Ovary (tissue), 9 donors: ENCODE data around the gene RBM6. TPM values are rescaled to one million over a fixed set of nuclear protein-coding genes. Genes with fewer than 3 reads are reported as not detected.
A peak's percentile ranks its signal among the peaks of the same experiment; 100 is the strongest.

ENCODE experiments used
- DNase-seq, 5 donors: peaks; one replicate each; pipeline ENCODE4 v3.0.0-alpha.2; 2019 to 2020
- H3K27ac ChIP-seq, 2 donors: fragments of 200-600 bp; one replicate each; pipeline versions ENCODE4 v1.5.1 to v1.8.0; 2019 to 2022
- H3K27me3 ChIP-seq: fragments of 200-600 bp; one replicate; pipeline ENCODE4 v1.8.0; 2022
- H3K36me3 ChIP-seq: fragments of 200-600 bp; sonication (generic); one replicate; pipeline ENCODE4 v1.5.1; 2019
- H3K4me1 ChIP-seq: one replicate; pipeline ENCODE4 v1.8.1; 2013; ENCODE audit warnings: mild to moderate bottlenecking, moderate library complexity; ENCODE audit not compliant: insufficient read depth
- H3K4me3 ChIP-seq: fragments of 200-600 bp; sonication (generic); one replicate; pipeline ENCODE4 v1.5.1; 2017
- H3K9me3 ChIP-seq, 2 donors: fragments of 200-600 bp in 1 of 2; sonication (generic) in 1 of 2; one replicate each; pipeline versions ENCODE4 v1.5.1 to v1.8.1; 2013 to 2019; ENCODE audit warnings: mild to moderate bottlenecking in 1 of 2, moderate library complexity in 1 of 2
- CTCF ChIP-seq, 3 donors: fragments of 450-650 bp in 2 of 3; fragments of 200-600 bp in 1 of 3; IDR thresholded peaks; one replicate each; pipeline versions ENCODE4 v1.5.1 to v1.8.0; 2016 to 2022; ENCODE audit warnings: antibody characterized with exemption in 3 of 3, mild to moderate bottlenecking in 1 of 3
- EP300 ChIP-seq: sonication (generic); formaldehyde crosslinking; IDR thresholded peaks from one replicate; pipeline ENCODE4 v1.6.1; 2017; ENCODE audit warnings: antibody characterized with exemption
- POLR2A ChIP-seq: fragments of 450-650 bp; IDR thresholded peaks from one replicate; pipeline ENCODE4 v1.6.1; 2017; ENCODE audit warnings: antibody characterized with exemption, mild to moderate bottlenecking, moderate library complexity
- WGBS, 3 donors: extraction: QIAGEN DNeasy Blood & Tissue Kit in 1 of 3; methylation state at CpG; one replicate each; pipeline versions ENCODE4 v1.1.5 to v1.1.7; 2013 to 2017; 5-methylcytosine and 5-hydroxymethylcytosine counted together
- intact Hi-C, 4 donors: fragments of 100-400 bp; cut with DNase I; formaldehyde crosslinking; loops; one replicate each; pipeline versions ENCODE4 v1.11.0 to v1.15.1; 2022 to 2023
- polyA plus RNA-seq, 2 donors: library from polyadenylated mRNA; stranded (reverse); fragments of 200-250 nt in 1 of 2; fragments of 350-450 nt in 1 of 2; fragmentation: Illumina TruSeq in 1 of 2; extraction: RNeasy Lipid Tissue Mini Kit (QIAGEN cat#74804) in 1 of 2; gene quantifications; one replicate each; pipeline ENCODE4 v1.2.3, GENCODE V29; 2013 to 2014
- total RNA-seq, 7 donors: library from RNA; depleted of rRNA in 2 of 7; stranded (reverse); fragments of >200 nt in 2 of 7; fragmentation: NEBNext Ultra II Directional in 3 of 7; extraction: Animal tissue kit (Norgen Biotek cat#: 25700) in 3 of 7; gene quantifications; one replicate each; pipeline versions ENCODE4 v1.1.0 to v1.2.4, GENCODE V29; 2016 to 2023
- donor health status: DM: no; HTN: no; CAD: no; lungs with moderate emphysema.
- donor health status: DM: no; HTN: no; CAD: no.
- donor health status: Bipolar disorder and iron deficiency.
- donor health status: DM: yes; HTN: yes; CAD: no.
- donor health status: DM: no; HTN: no; CAD: no.
- donor health status: DM: yes; HTN: yes; CAD: no.

Gene RBM6
- total and polyA plus RNA-seq, 9 donors = 70.1 to 108 (median 88.0) TPM

- no peaks in the 10 kb centered on the region for H3K27me3 ChIP-seq
- DNase-seq = no peak
- no peak overlapping the region for H3K4me3 ChIP-seq
- WGBS, 3 donors = 90 to 95% (median 90%) methylated on average over 8 of the region's 8 CpGs
- H3K36me3 ChIP-seq = no peaks in the 10 kb centered on the region
- H3K27ac ChIP-seq = no peak overlapping the region
- intact Hi-C loops = loop anchor here in 1 of 4 donors (10.0 kb wide), 1 partner anchor 158 kb away; the partner anchor contains the start of gene LSMEM2
- no peaks in the 10 kb centered on the region for H3K9me3 ChIP-seq
- no peak for TF ChIP-seq POLR2A
- TF ChIP-seq EP300 = no peak
- no peak for TF ChIP-seq CTCF (IDR thresholded peaks at IDR 0.05)
- no peaks in the 10 kb centered on the region for H3K4me1 ChIP-seq
Measured at GRCh38 chr3:50117120-50117519, 177.2 kb downstream of the RBM6 start.

- H3K4me3 ChIP-seq = no peak overlapping the region
- no peak for DNase-seq
- no peaks in the 10 kb centered on the region for H3K36me3 ChIP-seq
- intact Hi-C loops = loop anchor here in 1 of 4 donors (10.0 kb wide), 1 partner anchor 157 kb away; the partner anchor contains the start of gene LSMEM2
- no peaks in the 10 kb centered on the region for H3K27me3 ChIP-seq
- WGBS, 3 donors = 77 to 86% (median 81%) methylated on average over 10 of the region's 10 CpGs
- H3K4me1 ChIP-seq = no peaks in the 10 kb centered on the region
- no peak for TF ChIP-seq CTCF (IDR thresholded peaks at IDR 0.05)
- no peak for TF ChIP-seq POLR2A
- TF ChIP-seq EP300 = no peak
- no peaks in the 10 kb centered on the region for H3K9me3 ChIP-seq
- no peak overlapping the region for H3K27ac ChIP-seq
Measured at GRCh38 chr3:50118237-50118636, 178.3 kb downstream of the RBM6 start.

GRCh38 chr3:50119786-50120185 lies 179.8 kb downstream of the RBM6 start:
- H3K27ac ChIP-seq = no peak overlapping the region
- H3K27me3 ChIP-seq = no peaks in the 10 kb centered on the region
- H3K4me3 ChIP-seq = no peak overlapping the region
- H3K9me3 ChIP-seq = no peaks in the 10 kb centered on the region
- intact Hi-C loops = loop anchor here in 2 of 4 donors (2.0 to 10.0 kb wide), 2 partner anchors 71 to 155 kb away; partner anchors contain the start of genes LSMEM2 (in 2 of the 2) and GNAT1 (in 1 of the 2)
- 64 to 78% (median 66%) methylated on average over 3 of the region's 3 CpGs for WGBS, 3 donors
- no peaks in the 10 kb centered on the region for H3K36me3 ChIP-seq
- peaks cover 2% of the 10 kb centered on the region for H3K4me1 ChIP-seq
- DNase-seq = peak in 1 of 5 donors; percentile 31
- no peak for TF ChIP-seq EP300
- TF ChIP-seq POLR2A = no peak
- no peak for TF ChIP-seq CTCF (IDR thresholded peaks at IDR 0.05)

GRCh38 chr3:50120364-50121071 lies 180.6 kb downstream of the RBM6 start:
- DNase-seq = peak in 1 of 5 donors; percentile 34
- peaks cover 5% of the 10 kb centered on the region for H3K4me1 ChIP-seq
- intact Hi-C loops = loop anchor here in 2 of 4 donors (2.0 to 10.0 kb wide), 2 partner anchors 70 to 154 kb away; partner anchors contain the start of genes GNAT1 (in 1 of the 2) and LSMEM2 (in 1 of the 2)
- H3K27me3 ChIP-seq = no peaks in the 10 kb centered on the region
- H3K27ac ChIP-seq = no peak overlapping the region
- 68 to 71% (median 69%) methylated on average over 10 of the region's 10 CpGs for WGBS, 3 donors
- no peak overlapping the region for H3K4me3 ChIP-seq
- TF ChIP-seq EP300 = no peak
- no peak for TF ChIP-seq CTCF (IDR thresholded peaks at IDR 0.05)
- no peak for TF ChIP-seq POLR2A
- no peaks in the 10 kb centered on the region for H3K9me3 ChIP-seq
- H3K36me3 ChIP-seq = no peaks in the 10 kb centered on the region
